GM18951 (cell line): ENCODE measurements around the gene SLC10A7.

Source experiments
- POLR2A ChIP-seq: IDR thresholded peaks from 4 replicates; pipeline ENCODE4 v1.6.1; 2011; ENCODE audit warnings: mild to moderate bottlenecking; ENCODE audit not compliant: insufficient read length, insufficient read depth; ENCODE audit errors: extremely low read depth
- in situ Hi-C: fragments of 300-500 bp; cut with MboI; formaldehyde crosslinking; loops from one replicate; pipeline ENCODE4 v1.12.0; 2022; ENCODE audit warnings: low sequenced_read_pairs, mixed read lengths, inconsistent platforms; ENCODE audit not compliant: unreplicated experiment

Gene SLC10A7

GRCh38 chr4:146329050-146329716 is 192.6 kb downstream of the SLC10A7 start:
- in situ Hi-C loops = loop anchor here (10.0 kb wide), 1 partner anchor 54 kb away; no protein-coding TSS in a partner anchor
- no peak for TF ChIP-seq POLR2A

GRCh38 chr4:146327859-146328650 is 193.7 kb downstream of the SLC10A7 start:
- in situ Hi-C loops = loop anchor here (10.0 kb wide), 1 partner anchor 53 kb away; no protein-coding TSS in a partner anchor
- TF ChIP-seq POLR2A = no peak

DNA sequence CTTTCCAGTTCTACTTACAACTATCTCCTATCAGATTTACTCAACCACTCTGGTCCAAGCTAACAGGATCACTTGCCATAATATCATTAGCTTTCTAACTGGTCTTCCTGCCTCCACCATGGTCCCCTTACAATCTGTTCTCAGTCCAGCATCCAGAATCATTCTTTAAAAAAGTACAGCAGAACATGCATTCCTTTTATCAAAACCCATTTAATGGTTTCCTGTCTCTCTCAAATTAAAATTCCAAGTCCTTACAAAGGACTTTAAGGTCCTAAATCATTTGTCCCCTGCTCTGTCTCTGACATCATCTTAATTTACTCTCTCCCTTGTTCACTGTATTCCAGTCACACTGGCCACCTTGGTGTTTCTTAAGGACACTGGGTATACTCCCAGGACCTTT is 202.8 kb downstream of the SLC10A7 start:
- no peak for TF ChIP-seq POLR2A
- in situ Hi-C loops = no loop called here

DNA sequence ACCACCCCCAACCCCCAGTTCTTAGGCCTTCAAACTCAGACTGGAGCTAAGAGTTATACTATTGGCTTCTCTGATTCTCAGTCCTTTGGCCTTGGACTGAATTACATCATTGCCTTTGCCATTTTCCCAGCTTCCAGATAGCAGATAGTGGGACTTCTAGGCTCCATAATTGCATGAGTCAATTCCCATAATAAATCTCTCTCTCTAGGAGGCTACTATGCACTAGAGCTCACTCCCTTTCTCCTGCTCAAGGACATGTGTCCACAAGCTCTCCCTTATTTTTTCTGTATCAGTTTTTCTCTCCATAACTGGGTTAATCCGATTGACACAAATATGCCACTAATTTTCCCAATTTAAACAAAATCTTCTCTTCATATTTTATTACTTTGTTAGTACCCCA is 204.0 kb downstream of the SLC10A7 start:
- no peak for TF ChIP-seq POLR2A
- in situ Hi-C loops = no loop called here

- TF ChIP-seq POLR2A = no peak
- in situ Hi-C loops = no loop called here
Observed at GRCh38 chr4:146315184-146315583, 206.6 kb downstream of the SLC10A7 start.

DNA sequence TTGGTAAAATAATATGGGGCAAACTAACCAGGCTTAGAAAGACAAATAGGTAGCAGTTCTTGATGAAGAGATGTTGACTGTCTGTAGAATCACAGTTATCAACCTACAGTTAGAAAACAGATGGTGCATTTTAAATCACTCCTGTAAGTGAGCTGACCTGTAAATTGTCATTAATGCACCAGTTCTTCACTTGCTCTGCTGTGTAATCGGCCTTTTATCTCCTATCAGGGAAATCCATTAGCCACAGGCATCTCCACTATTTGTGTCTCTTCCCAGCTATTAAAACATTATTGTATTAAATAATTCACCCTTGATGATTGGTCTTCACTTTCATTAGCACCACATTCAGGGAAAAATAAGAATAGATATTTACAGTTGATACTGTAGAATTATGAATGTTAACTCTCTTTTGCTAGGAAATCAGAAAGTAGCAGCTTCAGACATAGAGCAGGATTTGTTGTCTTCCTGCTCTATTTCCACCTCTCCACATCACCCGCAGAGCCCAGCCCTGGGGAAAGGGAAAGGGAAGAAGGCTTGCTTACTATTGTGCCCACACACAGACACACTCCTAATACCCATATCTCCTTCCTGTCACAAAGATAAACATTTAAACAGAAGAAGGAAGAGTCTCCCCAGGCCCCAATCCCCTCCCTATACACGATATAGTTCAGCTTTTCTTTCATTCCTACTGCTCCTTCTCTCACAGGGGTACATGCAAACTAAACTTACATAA is 210.3 kb downstream of the SLC10A7 start:
- in situ Hi-C loops = no loop called here

GRCh38 chr4:146310319-146311021 is 211.3 kb downstream of the SLC10A7 start:
- in situ Hi-C loops = no loop called here
- no peak for TF ChIP-seq POLR2A

More for the DNA sequence above, 210.3 kb downstream of the SLC10A7 start:
- no peak for TF ChIP-seq POLR2A

- TF ChIP-seq POLR2A = no peak
Observed at GRCh38 chr4:146308951-146309350, 212.8 kb downstream of the SLC10A7 start.

DNA sequence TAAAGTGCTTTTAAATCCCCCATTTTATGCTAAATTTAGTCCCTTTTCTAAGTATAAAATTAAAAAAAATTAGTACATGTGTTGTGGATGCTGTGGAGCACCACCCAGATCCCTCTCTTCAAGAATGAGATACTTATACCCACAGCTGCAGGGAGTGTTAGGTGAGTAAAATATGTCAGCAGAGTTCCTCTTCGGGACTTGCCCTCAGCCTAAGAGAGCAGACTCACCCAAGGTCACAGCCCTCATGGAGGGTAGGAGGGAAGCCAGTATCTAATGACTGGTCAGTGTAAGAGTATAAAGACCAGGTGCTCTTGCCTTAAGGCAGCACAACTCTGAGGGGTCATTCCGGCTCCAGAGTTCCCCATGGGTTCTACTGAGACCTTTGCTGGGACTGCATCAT is 218.9 kb downstream of the SLC10A7 start:
- no peak for TF ChIP-seq POLR2A

More at GRCh38 chr4:146308951-146309350, 212.8 kb downstream of the SLC10A7 start:
- in situ Hi-C loops = no loop called here

GRCh38 chr4:146299607-146300006 is 222.1 kb downstream of the SLC10A7 start:
- no peak for TF ChIP-seq POLR2A
- in situ Hi-C loops = no loop called here

More for the DNA sequence above, 218.9 kb downstream of the SLC10A7 start:
- in situ Hi-C loops = no loop called here

- TF ChIP-seq POLR2A = no peak
- in situ Hi-C loops = no loop called here
Observed at GRCh38 chr4:146294776-146295175, 227.0 kb downstream of the SLC10A7 start.

- TF ChIP-seq POLR2A = no peak
Observed at GRCh38 chr4:146292508-146292907, 229.2 kb downstream of the SLC10A7 start.

GRCh38 chr4:146291313-146291712 is 230.4 kb downstream of the SLC10A7 start:
- in situ Hi-C loops = no loop called here
- no peak for TF ChIP-seq POLR2A

More at GRCh38 chr4:146292508-146292907, 229.2 kb downstream of the SLC10A7 start:
- in situ Hi-C loops = no loop called here

DNA sequence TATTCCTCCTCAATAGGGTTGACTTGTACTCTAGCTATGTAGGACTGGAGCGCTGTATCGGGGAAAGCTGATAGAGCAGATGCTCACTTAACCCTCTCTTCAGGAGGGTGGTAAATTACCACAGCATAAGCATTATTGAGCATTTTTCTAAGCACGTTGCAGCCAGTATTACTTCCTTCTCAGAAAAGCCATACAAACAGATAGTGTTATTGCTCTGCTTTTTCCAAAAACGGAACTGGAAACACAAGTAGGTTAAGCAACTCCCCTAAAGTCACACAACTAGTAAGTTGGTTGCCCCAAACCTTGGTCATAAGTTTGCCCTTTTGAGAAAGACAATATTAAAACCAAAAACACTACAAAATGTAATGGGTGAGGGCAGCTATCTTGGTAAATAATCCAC is 233.5 kb downstream of the SLC10A7 start:
- in situ Hi-C loops = no loop called here
- no peak for TF ChIP-seq POLR2A
